Measurements from ENCODE around the gene CCDC154. TPM values are rescaled to one million over a fixed set of nuclear protein-coding genes. Genes with fewer than 3 reads are reported as not detected.
A peak's percentile ranks its signal among the peaks of the same experiment; 100 is the strongest.

Gene CCDC154
- total and polyA plus RNA-seq, 10 of the 15 experiments (the other 5 are each of a cell fraction or from before 2014, with no cell fraction given), result 0.06 to 0.26 (median 0.25) TPM; not detected in 7

- H3K4me1 ChIP-seq (ENCODE audit: control insufficient read depth, insufficient read depth, low read length), result no peaks in the 10 kb centered on the region
- in situ Hi-C loops (cut with MboI), result no loop called here
Observed at GRCh38 chr16:1422076-1422475, 22.3 kb downstream of the CCDC154 start.

More at GRCh38 chr16:1422076-1422475, 22.3 kb downstream of the CCDC154 start:
- CTCF ChIA-PET, result interaction anchor here (1.7 kb wide), 1 partner anchor 59 kb away, joined by 5 read pairs; no protein-coding TSS in a partner anchor
- Histone ChIP-seq H3K9ac (ENCODE audit: control insufficient read depth, insufficient read depth, low read length) (no peak overlapping the region), H3K4me3 (no peak overlapping the region), H3K36me3 (ENCODE audit: control insufficient read depth in 2 of 2, insufficient read depth in 2 of 2, low read length in 1 of 2) (peaks cover 0 to 1% of the 10 kb centered on the region in 2 experiments; a peak in 2 of 4 replicates), H4K20me1 (ENCODE audit: control insufficient read depth, insufficient read depth) (no peaks in the 10 kb centered on the region), H3K9me3 (replicated peaks; ENCODE audit: control insufficient read depth, insufficient read depth, low read length) (no peaks in the 10 kb centered on the region), H3K79me2 (ENCODE audit: control insufficient read depth, insufficient read depth, low read length) (peaks cover 20% of the 10 kb centered on the region), H2AFZ (ENCODE audit: control insufficient read depth, low read depth, low read length) (no peak overlapping the region), H3K4me2 (ENCODE audit: control insufficient read depth, insufficient read depth) (0 out of 2 replicates have a peak overlapping the region, but pooled peaks have one; percentile 2), H3K27me3 (replicated peaks in 1 of 2; ENCODE audit: control insufficient read depth in 2 of 2, insufficient read depth in 2 of 2, low read length in 1 of 2) (no peaks in the 10 kb centered on the region), H3K27ac (ENCODE audit: control insufficient read depth, insufficient read depth) (no peak overlapping the region)
- intact Hi-C loops (cut with micrococcal nuclease; ENCODE audit: unreplicated experiment), result loop anchor here (5.0 kb wide), 3 partner anchors 50 to 190 kb away; partner anchors contain the start of genes CRAMP1, IFT140 and UBE2I
- SMC1A ChIA-PET (ENCODE audit: uncharacterized antibody, unreplicated experiment), result no interaction called here
- 90% methylated on average over 10 of the region's 10 CpGs for WGBS (ENCODE audit: insufficient coverage, insufficient replicate concordance, low lambda C conversion rate, missing lambda C conversion rate)
- DNase-seq (ENCODE audit: low read depth, low spot score) (no peak), ATAC-seq (no peak), FAIRE-seq (no peak)
- RAD21 ChIA-PET (ENCODE audit: unreplicated experiment), result no interaction called here
- no peak for TF ChIP-seq SREBF1 (IDR thresholded peaks at IDR 0.05; ENCODE audit: low read length)
- no peak for TF ChIP-seq ATF7 (IDR thresholded peaks at IDR 0.05; ENCODE audit: low read depth)
- no peak for TF ChIP-seq KAT2A (conservative IDR thresholded peaks at IDR 0.05; ENCODE audit: control insufficient read depth, low read depth, low read length)
- TF ChIP-seq ZNF274 (IDR thresholded peaks at IDR 0.05; ENCODE audit: insufficient read depth, insufficient read length), result no peak
- TF ChIP-seq ZSCAN29 (IDR thresholded peaks at IDR 0.05), result no peak
- TF ChIP-seq CBX5 (IDR thresholded peaks at IDR 0.05; ENCODE audit: low read depth), result no peak
- no peak for TF ChIP-seq PML (IDR thresholded peaks at IDR 0.05; ENCODE audit: low read length)
- TF ChIP-seq MEF2B (IDR thresholded peaks at IDR 0.05; ENCODE audit: partially characterized antibody, poor library complexity, severe bottlenecking), result no peak
- TF ChIP-seq STAT1 (conservative IDR thresholded peaks at IDR 0.05), result no peak
- no peak for TF ChIP-seq ATF3 (IDR thresholded peaks at IDR 0.05; ENCODE audit: borderline replicate concordance, extremely low read depth, low read depth, low read length)
- no peak for TF ChIP-seq CBX3 (IDR thresholded peaks at IDR 0.05; ENCODE audit: borderline replicate concordance, low read depth)
- no peak for TF ChIP-seq FOXK2 (IDR thresholded peaks at IDR 0.05)
- TF ChIP-seq ZBED1 (IDR thresholded peaks at IDR 0.05; ENCODE audit: borderline replicate concordance), result no peak
- TF ChIP-seq TBL1XR1 (IDR thresholded peaks at IDR 0.05; ENCODE audit: low read depth, low read length), result no peak
- no TSS peak for BruUV-seq (replicated peaks)
- POLR2A ChIA-PET, result interaction anchor here (0.5 to 2.7 kb wide), 3 partner anchors 9 to 117 kb away, joined by 7 to 10 read pairs (median 7); no protein-coding TSS in a partner anchor

Measured in GM12878 (cell line).